IMR-90 (cell line): ENCODE results near the gene EYS. TPM values are rescaled to one million over a fixed set of nuclear protein-coding genes. Genes with fewer than 3 reads are reported as not detected.

Experiments used
- ATAC-seq: fragments of 200-7000 bp; cut with Tn5 transposase; 2 replicates; pipeline ENCODE4 v1.9.1; 2020; ENCODE audit warnings: low read depth, mild to moderate bottlenecking, moderate library complexity
- BruUV-seq: library from RNA; stranded (reverse); fragments of 400-500 nt; replicated peaks from 2 replicates; lab custom pipeline; 2021; lab: Mats Ljungman, UMichigan
- CTCF ChIA-PET: fragments of 300-600 bp; formaldehyde crosslinking; extraction: SDS; loops from one replicate; lab custom pipeline; 2021; ENCODE audit warnings: antibody characterized with exemption; lab: Yijun Ruan, JAX
- POLR2A ChIA-PET: fragments of 300-600 bp; sonication (Branson Sonifier 250); formaldehyde crosslinking; loops from one replicate; lab custom pipeline; 2022; ENCODE audit warnings: antibody characterized with exemption; ENCODE audit not compliant: unreplicated experiment; lab: Charles Lee
- DNase-seq: peaks from one replicate; pipeline ENCODE4 v3.0.0; 2013
- H2AFZ ChIP-seq: replicated peaks from 2 replicates; pipeline ENCODE3; 2013; ENCODE audit warnings: low read length, mild to moderate bottlenecking; ENCODE audit not compliant: poor library complexity
- H2AK5ac ChIP-seq: 2 replicates; pipeline ENCODE4 v1.6.1; 2013; ENCODE audit warnings: low read depth, low read length, inconsistent platforms
- H2AK9ac ChIP-seq: replicated peaks from 2 replicates; pipeline ENCODE3; 2013; ENCODE audit warnings: mild to moderate bottlenecking, low read depth, low read length, moderate library complexity; ENCODE audit not compliant: poor library complexity
- H2BK120ac ChIP-seq: 2 replicates; pipeline ENCODE4 v1.6.1; 2013; ENCODE audit warnings: low read depth, low read length, inconsistent platforms
- H2BK15ac ChIP-seq: 3 replicates; pipeline ENCODE4 v1.6.1; 2013; ENCODE audit warnings: low read depth, low read length, inconsistent platforms
- H2BK20ac ChIP-seq: 2 replicates; pipeline ENCODE4 v1.6.1; 2013; ENCODE audit warnings: low read depth, mild to moderate bottlenecking, inconsistent platforms, low read length, moderate library complexity
- H2BK5ac ChIP-seq: 2 replicates; pipeline ENCODE4 v1.6.1; 2013; ENCODE audit warnings: mild to moderate bottlenecking, low read depth, low read length, inconsistent platforms; ENCODE audit not compliant: poor library complexity, severe bottlenecking
- H3K14ac ChIP-seq: replicated peaks from 2 replicates; pipeline ENCODE4 v1.6.1; 2013; ENCODE audit warnings: low read depth, low read length, inconsistent platforms
- H3K18ac ChIP-seq: 2 replicates; pipeline ENCODE4 v1.6.1; 2013; ENCODE audit warnings: low read depth, low read length, control low read depth
- H3K23ac ChIP-seq: 2 replicates; pipeline ENCODE4 v1.6.1; 2013; ENCODE audit warnings: low read depth, low read length, inconsistent platforms
- H3K27ac ChIP-seq: 2 replicates; pipeline ENCODE4 v1.5.1; 2013; ENCODE audit warnings: mild to moderate bottlenecking, control low read depth, low read length; ENCODE audit not compliant: insufficient read depth
- H3K27me3 ChIP-seq: 2 replicates; pipeline ENCODE4 v1.6.1; 2013; ENCODE audit warnings: low read length; ENCODE audit not compliant: control insufficient read depth, insufficient read depth
- H3K36me3 ChIP-seq: 2 replicates; pipeline ENCODE4 v1.6.1; 2013; ENCODE audit warnings: low read length, mixed read lengths; ENCODE audit not compliant: control insufficient read depth, insufficient read depth
- H3K4ac ChIP-seq: 2 replicates; pipeline ENCODE4 v1.6.1; 2013; ENCODE audit warnings: low read depth, low read length, inconsistent platforms
- H3K4me1 ChIP-seq: 2 replicates; pipeline ENCODE4 v1.6.1; 2013; ENCODE audit warnings: low read length, mixed read lengths; ENCODE audit not compliant: control insufficient read depth, insufficient read depth
- H3K4me2 ChIP-seq: 2 replicates; pipeline ENCODE4 v1.6.1; 2013; ENCODE audit warnings: low read depth, mild to moderate bottlenecking, control low read depth, low read length, moderate library complexity
- H3K4me3 ChIP-seq: 2 replicates; pipeline ENCODE4 v1.5.1; 2013; ENCODE audit warnings: low read depth, mild to moderate bottlenecking, control low read depth, low read length, moderate library complexity; ENCODE audit not compliant: insufficient read depth
- H3K56ac ChIP-seq: 2 replicates; pipeline ENCODE4 v1.6.1; 2013; ENCODE audit warnings: low read length, inconsistent platforms; ENCODE audit not compliant: insufficient read depth; ENCODE audit errors: extremely low read depth
- H3K79me1 ChIP-seq, 2 experiments: 2 replicates each; pipeline ENCODE4 v1.6.1; 2013; ENCODE audit warnings: low read length in 2 of 2, inconsistent platforms in 1 of 2, low read depth in 1 of 2
- H3K9ac ChIP-seq: 2 replicates; pipeline ENCODE4 v1.6.1; 2013; ENCODE audit warnings: low read depth, low read length, control low read depth
- H3K9me1 ChIP-seq: 2 replicates; pipeline ENCODE4 v1.6.1; 2013; ENCODE audit warnings: low read length, inconsistent platforms; ENCODE audit not compliant: insufficient read depth
- H3K9me3 ChIP-seq: 2 replicates; pipeline ENCODE4 v1.6.1; 2013; ENCODE audit warnings: low read length; ENCODE audit not compliant: control insufficient read depth, insufficient read depth
- H4K20me1 ChIP-seq: 2 replicates; pipeline ENCODE4 v1.6.1; 2013; ENCODE audit warnings: low read length, inconsistent platforms; ENCODE audit not compliant: insufficient read depth
- H4K5ac ChIP-seq: 2 replicates; pipeline ENCODE4 v1.6.1; 2013; ENCODE audit warnings: mild to moderate bottlenecking, low read depth, low read length, control low read depth
- H4K8ac ChIP-seq, 2 experiments: 2 replicates each; pipeline ENCODE4 v1.6.1; 2013; ENCODE audit warnings: low read depth in 2 of 2, low read length in 2 of 2, control low read depth in 1 of 2, inconsistent platforms in 1 of 2
- H4K91ac ChIP-seq: 2 replicates; pipeline ENCODE4 v1.6.1; 2013; ENCODE audit warnings: low read depth, low read length, inconsistent platforms; ENCODE audit not compliant: insufficient read depth
- POLR2A ChIP-seq: IDR thresholded peaks from 2 replicates; pipeline ENCODE4 v1.6.1; 2012; ENCODE audit warnings: mild to moderate bottlenecking, low read depth, low read length
- RFX5 ChIP-seq: IDR thresholded peaks from 2 replicates; pipeline ENCODE4 v1.8.0; 2012; ENCODE audit warnings: low read depth, mild to moderate bottlenecking, low read length, moderate library complexity
- SMC3 ChIP-seq: fragments of 150-350 bp; IDR thresholded peaks from 2 replicates; pipeline ENCODE4 v1.6.1; 2016; ENCODE audit warnings: low read depth, mild to moderate bottlenecking, antibody characterized with exemption, low read length, moderate library complexity
- WGBS, 2 experiments: methylation state at CpG; one replicate each; pipeline versions ENCODE4 v1.1.5 to v1.1.7; 2013; ENCODE audit warnings: missing lambda C conversion rate in 2 of 2; ENCODE audit not compliant: insufficient read length in 1 of 2; ENCODE audit errors: extremely low coverage in 2 of 2; 5-methylcytosine and 5-hydroxymethylcytosine counted together
- dilution Hi-C: fragments of 300-500 bp; cut with HindIII; formaldehyde crosslinking; loops from one replicate; pipeline ENCODE4 v1.14.3; 2018; ENCODE audit warnings: low sequenced_read_pairs; ENCODE audit not compliant: unreplicated experiment
- in situ Hi-C: fragments of 300-500 bp; cut with MboI; formaldehyde crosslinking; loops from 3 replicates; pipeline ENCODE4 v1.14.3; 2019; ENCODE audit warnings: low sequenced_read_pairs, inconsistent platforms, mixed read lengths
- intact Hi-C: fragments of 100-400 bp; cut with micrococcal nuclease; formaldehyde crosslinking; loops from 2 replicates; pipeline ENCODE4 v1.10.0; 2022
- polyA plus RNA-seq, 3 experiments: library from polyadenylated mRNA; depleted of rRNA; stranded (reverse); fragments of >200 nt; gene quantifications; 2 replicates each; pipeline ENCODE4 v1.2.3, GENCODE V29; 2012; ENCODE audit warnings: low replicate concordance in 1 of 3
- total RNA-seq: library from RNA; depleted of rRNA; stranded (reverse); fragments of >200 nt; gene quantifications from 2 replicates; pipeline ENCODE4 v1.2.3, GENCODE V29; 2012

The EYS gene
- total and polyA plus RNA-seq, 2 of the 4 experiments (the other 2 are of a cell fraction), result under 0.01 TPM; not detected in 1

GRCh38 chr6:64224819-64225218, 1482.2 kb downstream of the EYS start:
- H2BK20ac ChIP-seq, result no peak overlapping the region
- H2AFZ ChIP-seq, result no peak overlapping the region
- H3K9ac ChIP-seq, result no peak overlapping the region
- intact Hi-C loops (no loop called here), in situ Hi-C loops (no loop called here), dilution Hi-C loops (no loop called here)
- no peak for ATAC-seq
- H3K9me1 ChIP-seq, result no peaks in the 10 kb centered on the region
- ChIA-PET POLR2A (no interaction called here), CTCF (no interaction called here)
- no peak overlapping the region for H2BK5ac ChIP-seq
- H3K18ac ChIP-seq, result no peak overlapping the region
- H3K27me3 ChIP-seq, result no peaks in the 10 kb centered on the region
- H2BK15ac ChIP-seq, result no peak overlapping the region
- H4K5ac ChIP-seq, result no peak overlapping the region
- H3K56ac ChIP-seq, result no peak overlapping the region
- DNase-seq, result peak; percentile 14
- no peaks in the 10 kb centered on the region for H4K20me1 ChIP-seq
- H3K4me2 ChIP-seq, result no peak overlapping the region
- H3K9me3 ChIP-seq, result no peaks in the 10 kb centered on the region
- H2AK9ac ChIP-seq, result no peak overlapping the region
- no peak overlapping the region for H2BK120ac ChIP-seq
- no peak overlapping the region for H3K4me3 ChIP-seq
- H2AK5ac ChIP-seq, result no peak overlapping the region
- H3K14ac ChIP-seq, result no peak overlapping the region
- WGBS, 2 experiments, result no CpG with 5 or more reads among the region's 1 CpG
- no peak overlapping the region for H3K23ac ChIP-seq
- no peaks in the 10 kb centered on the region for H3K36me3 ChIP-seq
- H4K91ac ChIP-seq, result no peak overlapping the region
- no peak for TF ChIP-seq SMC3
- TF ChIP-seq POLR2A, result no peak
- TF ChIP-seq RFX5, result no peak
- no TSS peak for BruUV-seq
- no peak overlapping the region for H4K8ac ChIP-seq
- 0 out of 2 replicates have a peak, but pooled peaks cover 2% of the 10 kb centered on the region for H3K4me1 ChIP-seq
- H3K27ac ChIP-seq, result no peak overlapping the region
- no peaks in the 10 kb centered on the region for H3K79me1 ChIP-seq
- no peak overlapping the region for H3K4ac ChIP-seq
